Hematopoietic multipotent progenitor cell treated with erythropoietin and hydrocortisone succinate and interleukin-3 and kit ligand, for 8 days (in vitro differentiated cells): ENCODE results near the gene RASSF6.
"Not testable (repeated sequence)": the region's sequence is repeated elsewhere in the genome, so short reads cannot be mapped to it uniquely, and the experiment has no call there.

ENCODE experiments used
- DNase-seq: peaks from one replicate; pipeline ENCODE4 v3.0.0-alpha.2; 2015

Gene RASSF6, protein sequence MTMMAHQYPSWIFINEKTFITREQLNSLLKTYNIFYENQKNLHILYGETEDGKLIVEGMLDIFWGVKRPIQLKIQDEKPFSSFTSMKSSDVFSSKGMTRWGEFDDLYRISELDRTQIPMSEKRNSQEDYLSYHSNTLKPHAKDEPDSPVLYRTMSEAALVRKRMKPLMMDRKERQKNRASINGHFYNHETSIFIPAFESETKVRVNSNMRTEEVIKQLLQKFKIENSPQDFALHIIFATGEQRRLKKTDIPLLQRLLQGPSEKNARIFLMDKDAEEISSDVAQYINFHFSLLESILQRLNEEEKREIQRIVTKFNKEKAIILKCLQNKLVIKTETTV

GRCh38 chr4:73620115-73620792, at the start of gene RASSF6:
RASSF6 (minus strand) TSS chr4:73620436; CDS start chr4:73611795, 8,641 bp downstream.
- peak; percentile 2 for DNase-seq

DNA sequence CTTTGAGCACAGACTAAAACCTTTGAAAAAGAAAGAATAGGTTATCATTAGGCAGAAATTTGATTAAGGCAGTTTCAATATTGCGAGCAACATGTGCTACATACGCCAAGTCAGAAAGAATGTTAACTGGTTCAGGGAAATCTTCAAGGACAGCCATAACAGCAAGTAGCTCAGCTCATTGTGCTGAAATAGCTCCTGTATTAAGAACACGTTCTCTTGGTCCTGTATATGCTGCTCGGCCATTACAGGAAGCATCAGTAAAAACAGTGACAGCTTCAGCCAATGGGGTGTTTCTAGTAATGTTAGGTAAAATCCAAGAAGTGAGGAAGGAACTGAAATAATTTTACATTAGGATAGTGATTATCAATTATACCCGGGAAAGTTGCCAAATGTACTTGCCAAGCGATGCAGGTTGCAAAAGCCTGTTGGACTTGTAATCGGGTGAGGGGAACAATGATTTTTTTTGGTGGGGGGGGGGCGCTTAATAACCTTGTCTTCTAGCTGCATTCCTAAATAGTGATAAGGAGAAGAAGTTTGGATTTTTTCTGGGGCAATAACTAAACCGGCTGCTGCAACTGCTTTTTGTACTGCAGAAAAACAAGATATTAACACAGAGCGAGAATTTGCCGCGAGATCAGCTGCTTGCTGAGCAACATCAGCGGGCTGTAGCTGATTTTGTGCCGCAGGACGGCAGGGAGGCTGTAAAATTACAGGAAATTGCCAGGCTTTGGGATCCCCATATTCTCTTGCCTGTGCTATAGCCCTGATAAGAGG, 49.4 kb upstream of the RASSF6 start:
- DNase-seq: no peak

DNA sequence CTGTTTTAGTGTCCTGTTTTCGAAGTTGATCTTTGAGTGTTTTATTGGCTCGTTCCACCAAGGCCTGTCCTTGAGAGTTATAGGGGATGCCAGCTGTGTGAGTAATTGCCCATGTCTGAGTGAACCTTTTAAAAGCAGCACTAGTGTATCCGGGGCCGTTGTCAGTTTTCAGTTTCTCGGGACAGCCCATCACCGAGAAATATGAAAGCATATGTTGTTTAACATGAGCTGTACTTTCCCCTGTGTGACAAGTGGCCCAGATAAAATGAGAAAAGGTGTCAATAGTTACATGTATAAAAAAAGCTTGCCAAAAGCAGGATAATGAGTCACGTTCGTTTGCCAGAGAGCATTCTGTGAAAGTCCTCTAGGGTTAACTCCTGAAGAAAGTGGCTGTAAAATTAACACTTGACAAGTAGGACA, 48.6 kb upstream of the RASSF6 start:
- DNase-seq: no peak

DNA sequence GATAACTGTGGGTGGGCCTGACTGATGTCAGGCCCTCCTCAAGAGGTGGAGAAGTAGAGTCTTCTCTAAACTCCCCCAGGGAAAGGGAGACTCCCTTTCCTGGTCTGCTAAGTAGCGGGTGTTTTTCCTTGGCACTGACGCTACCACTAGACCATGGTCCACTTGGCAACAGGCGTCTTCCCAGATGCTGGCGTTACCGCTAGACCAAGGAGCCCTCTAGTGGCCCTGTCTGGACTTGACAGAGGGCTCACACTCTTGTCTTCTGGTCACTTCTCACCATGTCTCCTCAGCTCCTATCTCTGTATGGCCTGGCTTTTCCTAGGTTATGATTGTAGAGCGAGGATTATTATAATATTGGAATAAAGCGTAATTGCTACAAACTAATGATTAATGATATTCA, 45.7 kb upstream of the RASSF6 start:
- not testable (repeated sequence) for DNase-seq

DNA sequence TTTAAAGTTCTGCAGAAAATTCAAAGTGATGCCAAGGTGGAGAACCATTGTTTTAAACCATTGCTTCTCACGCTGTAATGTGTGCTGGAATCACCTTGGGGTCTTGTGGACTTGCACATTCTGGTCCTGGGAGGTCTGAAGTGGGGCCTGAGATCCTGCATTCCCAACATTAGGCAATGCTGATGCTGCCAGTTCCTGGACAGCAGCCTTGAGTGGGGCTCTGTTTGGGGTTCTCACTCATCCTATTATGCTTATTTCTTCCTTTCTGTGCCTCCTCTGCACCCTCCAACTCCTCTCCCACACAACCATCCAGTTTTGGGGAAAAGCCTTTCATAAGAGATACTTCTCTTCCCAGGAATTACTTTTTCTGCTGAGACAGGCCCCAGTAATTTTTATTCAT, 44.2 kb upstream of the RASSF6 start:
- no peak for DNase-seq

DNA sequence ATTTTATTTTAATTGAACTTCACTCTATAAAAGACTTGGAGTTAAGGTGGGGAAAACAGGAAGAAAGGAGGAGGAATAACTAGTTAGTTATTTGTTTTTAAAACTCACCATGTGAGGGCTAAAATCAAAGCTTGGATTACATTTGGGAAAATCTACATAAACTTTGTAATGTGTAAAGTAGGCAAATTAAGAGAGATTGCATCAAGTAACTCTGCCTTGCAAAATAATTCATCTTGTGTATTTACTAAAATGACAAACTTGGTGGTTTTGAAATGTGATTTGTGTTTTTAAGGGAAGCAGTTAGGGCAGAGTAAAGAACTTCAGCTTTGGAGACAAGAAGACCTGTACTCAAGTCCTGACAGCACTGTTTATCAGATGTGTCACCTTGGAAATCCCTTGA, 43.3 kb upstream of the RASSF6 start:
- DNase-seq: no peak

- DNase-seq: peak; percentile 66
Measured at GRCh38 chr4:73662709-73663546, 42.7 kb upstream of the RASSF6 start.

DNA sequence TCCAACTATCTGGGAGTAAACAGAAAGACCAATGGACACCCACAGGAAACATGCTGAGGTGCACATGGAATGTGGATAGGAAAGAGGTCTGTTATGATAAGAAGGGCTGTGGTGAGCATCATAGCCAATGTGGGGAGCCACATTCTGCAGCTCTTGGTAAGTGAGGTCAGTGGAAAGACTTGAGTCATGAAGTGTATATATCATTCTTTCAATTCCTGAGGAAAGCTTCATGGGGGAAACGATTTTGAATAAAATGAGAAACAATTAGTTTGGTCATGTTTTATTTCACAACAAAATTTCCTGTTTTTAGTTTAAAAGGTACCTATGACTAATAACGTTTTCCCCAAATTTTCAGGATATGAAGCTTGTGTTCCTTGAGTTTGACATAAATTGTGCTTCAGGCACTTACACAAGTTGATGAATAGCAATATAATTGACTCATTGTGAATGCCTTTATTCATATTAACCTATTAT, 41.4 kb upstream of the RASSF6 start:
- peak; percentile 69 for DNase-seq

DNA sequence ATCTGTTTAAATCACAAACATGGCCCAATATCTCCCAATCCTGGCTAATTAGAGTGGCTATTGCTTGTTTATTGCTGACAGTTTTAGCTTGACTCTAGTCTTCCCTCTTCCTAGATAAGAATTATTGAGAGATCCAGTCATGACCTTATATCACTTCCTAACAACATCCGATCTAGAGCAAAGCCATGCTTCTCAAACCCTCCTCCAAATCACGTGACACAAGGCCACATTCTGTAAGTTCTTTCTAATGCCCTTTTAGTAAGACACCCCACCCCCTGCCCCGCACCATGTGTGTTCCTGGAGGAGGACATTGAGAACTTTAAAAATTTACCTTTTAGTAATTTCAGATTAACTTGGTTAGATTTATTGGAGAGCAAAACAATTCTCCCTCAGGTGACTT, 40.6 kb upstream of the RASSF6 start:
- DNase-seq: no peak

- peak; percentile 64 for DNase-seq
Measured at GRCh38 chr4:73653695-73654106, 33.5 kb upstream of the RASSF6 start.

DNA sequence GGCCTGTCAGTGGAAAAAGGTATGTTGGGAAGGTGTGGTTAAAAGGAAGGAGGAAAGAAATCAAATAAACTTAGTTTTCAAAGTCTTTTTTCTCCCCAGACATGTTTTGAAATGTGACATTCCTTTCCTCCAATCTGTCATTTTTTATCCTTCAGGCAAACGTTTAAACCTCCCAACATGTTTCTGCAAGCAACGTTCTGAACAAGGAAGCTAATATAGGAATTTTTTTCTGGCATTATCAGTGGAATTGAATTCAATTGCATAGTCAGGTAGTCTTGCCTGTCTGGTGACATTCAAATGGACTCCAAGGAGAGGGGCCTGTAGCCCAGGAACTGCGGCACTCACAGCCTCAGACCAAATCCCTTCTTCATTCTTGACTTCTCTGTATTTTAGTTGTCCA, 30.0 kb upstream of the RASSF6 start:
- no peak for DNase-seq

DNA sequence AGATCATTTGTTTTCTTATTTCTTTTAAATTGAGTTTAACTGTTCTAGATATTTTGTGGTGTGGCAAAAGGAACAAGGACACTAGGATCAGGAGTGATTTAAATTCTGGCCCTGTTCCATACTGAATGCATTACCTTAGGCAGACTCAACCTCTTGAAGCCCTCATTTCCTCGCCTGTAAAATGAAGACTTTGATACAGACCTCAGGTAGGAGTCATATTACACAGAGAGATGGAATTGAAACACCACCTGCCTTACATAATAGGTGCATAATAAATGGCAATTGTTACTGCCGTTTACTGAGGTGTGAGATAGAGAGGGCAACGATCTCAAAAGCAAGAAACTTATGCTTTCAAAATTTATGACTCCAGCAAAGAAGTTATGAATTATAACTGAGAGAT, 28.2 kb upstream of the RASSF6 start:
- no peak for DNase-seq

- no peak for DNase-seq
Measured at GRCh38 chr4:73646117-73646516, 25.9 kb upstream of the RASSF6 start.

DNA sequence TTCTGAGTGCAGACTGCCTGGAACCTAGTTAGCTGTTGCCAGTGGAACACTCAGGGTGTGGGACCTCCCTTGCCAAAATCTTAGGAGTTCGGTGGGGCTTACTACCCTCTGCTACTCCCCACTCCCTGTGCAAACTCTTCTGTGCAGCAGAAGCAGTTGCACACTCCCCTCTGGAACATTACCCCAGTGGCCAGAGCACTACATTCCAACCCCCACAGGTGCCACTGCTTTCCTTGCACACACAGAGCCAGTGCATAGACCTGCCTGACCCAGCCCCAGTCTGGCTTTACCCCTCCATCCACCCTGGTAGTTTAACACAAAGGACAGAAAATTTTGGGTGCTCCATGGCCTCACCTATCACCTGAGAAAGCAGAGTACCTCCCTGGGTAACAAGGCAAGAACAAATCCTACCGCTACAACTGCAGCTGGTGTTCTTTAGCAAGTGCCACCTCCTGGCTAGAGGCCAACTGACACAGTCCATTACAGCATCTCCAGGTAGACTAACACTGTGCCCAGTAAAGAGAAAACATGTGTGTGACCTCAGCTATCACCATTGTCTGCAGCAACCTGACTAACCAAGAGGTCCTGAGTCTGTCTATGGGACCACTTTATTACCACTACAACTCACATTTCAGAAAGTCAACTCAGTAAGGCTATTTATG, 11.5 kb upstream of the RASSF6 start:
- no peak for DNase-seq

- not testable (repeated sequence) for DNase-seq
Measured at GRCh38 chr4:73628834-73629233, 8.6 kb upstream of the RASSF6 start.

GRCh38 chr4:73621357-73621756, 1.1 kb upstream of the RASSF6 start:
- no peak for DNase-seq

DNA sequence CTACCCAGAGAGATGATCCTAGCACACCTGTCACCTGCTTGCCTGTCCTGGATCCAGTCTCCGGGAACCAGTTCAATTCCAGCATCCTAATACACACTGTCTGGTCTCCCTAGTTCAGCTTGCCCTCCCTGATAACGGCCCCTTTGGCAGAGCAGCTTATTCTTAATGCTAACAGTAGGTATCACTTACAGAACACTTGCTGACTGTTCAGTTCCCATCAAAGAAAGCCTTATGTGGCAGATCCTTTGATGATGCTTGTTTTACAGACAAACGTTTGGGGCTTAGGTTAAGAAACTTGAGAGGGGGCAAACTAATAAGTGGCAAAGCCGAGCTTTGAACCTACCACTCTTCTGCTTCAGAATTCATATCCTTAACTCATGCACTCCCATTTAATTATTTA, 890 bp downstream of the RASSF6 start:
- DNase-seq: no peak

DNA sequence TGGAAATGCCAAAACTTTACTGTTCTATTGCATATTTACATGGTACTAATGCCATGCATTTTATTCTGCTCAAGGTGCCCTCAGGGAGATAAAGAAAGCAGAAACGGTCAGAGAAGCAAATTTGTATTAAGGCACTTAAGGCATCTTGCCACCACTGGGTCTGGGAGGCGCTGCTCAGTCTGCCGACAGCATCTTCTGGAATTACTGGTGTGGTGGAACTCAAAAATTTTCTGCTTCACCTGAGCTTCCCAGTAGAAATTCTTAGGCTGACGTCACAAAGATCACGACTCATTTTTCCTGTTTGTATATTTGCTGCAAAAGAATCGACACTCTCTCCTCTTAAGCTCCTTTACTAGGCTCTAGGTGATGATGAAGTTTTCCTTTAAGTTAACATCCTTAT, 3.0 kb downstream of the RASSF6 start:
- DNase-seq: no peak

DNA sequence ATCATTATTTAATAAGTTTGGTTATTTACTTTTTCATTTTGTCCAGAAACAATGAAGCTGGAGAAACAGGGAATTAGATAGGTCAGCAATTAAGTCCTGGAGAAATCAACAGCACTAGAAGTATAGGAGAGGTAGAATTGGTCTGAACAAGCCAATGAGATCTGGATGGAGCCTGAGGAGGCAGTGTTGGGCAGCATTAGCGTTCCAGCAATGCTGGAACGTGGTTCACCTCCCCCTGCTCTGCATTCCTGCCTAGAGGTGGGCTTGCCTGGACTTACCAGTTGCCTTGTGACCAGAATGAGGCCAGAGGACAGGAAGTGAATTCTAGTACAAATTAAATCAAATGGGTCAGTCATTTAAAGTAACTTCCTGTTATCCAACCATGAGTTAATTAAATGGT, 4.6 kb downstream of the RASSF6 start:
- no peak for DNase-seq

DNA sequence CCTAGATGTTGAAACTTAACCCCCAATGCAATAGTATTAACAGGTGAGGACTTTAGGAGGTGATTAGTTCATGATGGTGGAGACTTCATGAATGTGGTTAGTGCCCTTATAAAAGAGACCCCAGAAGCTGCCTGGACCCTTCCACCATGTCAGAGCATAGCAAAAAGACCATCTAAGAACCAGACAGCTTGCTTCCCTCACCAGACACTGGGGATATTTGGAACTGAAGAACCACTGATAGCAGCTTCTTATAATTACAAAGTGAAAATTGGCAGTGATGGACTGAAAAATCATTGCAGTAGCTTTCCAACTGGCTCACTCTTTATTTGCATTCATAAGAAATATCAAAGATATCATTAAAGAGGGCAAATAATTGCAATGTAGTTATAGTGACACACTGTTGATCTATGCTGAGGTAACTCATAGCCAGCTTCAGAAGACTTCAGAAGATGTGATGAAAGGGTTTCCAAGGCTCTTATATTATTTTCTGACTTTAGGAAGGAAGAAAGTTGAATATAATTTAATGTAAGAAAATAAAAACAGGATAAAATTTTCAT, 5.8 kb downstream of the RASSF6 start:
- DNase-seq: no peak

GRCh38 chr4:73613130-73613529, 7.1 kb downstream of the RASSF6 start:
- DNase-seq: no peak

DNA sequence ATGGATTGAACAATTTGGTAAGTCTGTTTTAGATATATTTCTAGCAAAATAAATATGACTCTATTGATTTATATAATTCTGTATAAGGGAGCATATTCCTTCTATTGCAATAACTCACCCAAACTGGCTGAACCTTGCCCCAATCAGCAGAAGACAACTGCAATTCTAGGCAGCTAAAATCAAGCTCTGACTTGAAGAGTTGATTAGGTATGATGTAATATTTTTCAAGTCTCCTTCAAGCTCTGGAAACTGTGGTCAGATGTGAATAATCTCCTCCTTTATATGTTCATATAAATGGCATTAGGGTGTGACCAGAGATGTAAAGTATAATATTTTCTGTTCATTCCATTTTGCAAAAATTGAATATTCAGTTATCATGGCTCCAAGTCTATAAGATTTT, 8.2 kb downstream of the RASSF6 start:
- DNase-seq: no peak
